Measurements from ENCODE around the gene UBE2L3.

GRCh38 chr22:21594865-21595452 lies 27.4 kb downstream of the UBE2L3 start:
- TF ChIP-seq EZH2phosphoT487 (conservative IDR thresholded peaks at IDR 0.05; ENCODE audit: low read length) = no peak
- TF ChIP-seq CTCF (IDR thresholded peaks at IDR 0.05; ENCODE audit: insufficient read depth, low read length, poor library complexity, severe bottlenecking) = no peak
